CD4-positive, alpha-beta T cell treated with Interleukin-6 at 100 ng/mL for 8 hours (primary cell): ENCODE data around the gene WDR19.

Experiments
- DNase-seq: peaks from one replicate; pipeline ENCODE4 v3.0.0-alpha.2; 2020; ENCODE audit warnings: mixed read lengths, low spot score

Gene WDR19

GRCh38 chr4:39303871-39304270 is 121.5 kb downstream of the WDR19 start:
- DNase-seq, result no peak

GRCh38 chr4:39304651-39305050 is 122.3 kb downstream of the WDR19 start:
- DNase-seq, result no peak

- DNase-seq, result no peak
These were observed 123.8 kb downstream of the WDR19 start for GRCh38 chr4:39305912-39306677.

- no peak for DNase-seq
These were observed 126.3 kb downstream of the WDR19 start for GRCh38 chr4:39308611-39309010.

GRCh38 chr4:39312816-39313215 is 130.5 kb downstream of the WDR19 start:
- no peak for DNase-seq

GRCh38 chr4:39319676-39320075 is 137.3 kb downstream of the WDR19 start:
- no peak for DNase-seq

- no peak for DNase-seq
These were observed 138.2 kb downstream of the WDR19 start for GRCh38 chr4:39320381-39321115.

GRCh38 chr4:39323821-39324220 is 141.5 kb downstream of the WDR19 start:
- DNase-seq, result no peak

- no peak for DNase-seq
These were observed 142.1 kb downstream of the WDR19 start for GRCh38 chr4:39324446-39324845.

GRCh38 chr4:39324897-39325613 is 142.7 kb downstream of the WDR19 start:
- DNase-seq, result no peak

GRCh38 chr4:39326468-39326977 is 144.2 kb downstream of the WDR19 start:
- no peak for DNase-seq

- no peak for DNase-seq
These were observed 148.0 kb downstream of the WDR19 start for GRCh38 chr4:39330353-39330752.

- DNase-seq, result no peak
These were observed 148.9 kb downstream of the WDR19 start for GRCh38 chr4:39331191-39331590.
